Midbrain (tissue), 1 donor: ENCODE data around the gene MKNK2.
"Not testable (repeated sequence)": the region's sequence is repeated elsewhere in the genome, so short reads cannot be mapped to it uniquely, and the experiment has no call there.

Source experiments
- DNase-seq: peaks from one replicate; lab custom pipeline; 2025; lab: John Stamatoyannopoulos, UW

Gene MKNK2

DNA sequence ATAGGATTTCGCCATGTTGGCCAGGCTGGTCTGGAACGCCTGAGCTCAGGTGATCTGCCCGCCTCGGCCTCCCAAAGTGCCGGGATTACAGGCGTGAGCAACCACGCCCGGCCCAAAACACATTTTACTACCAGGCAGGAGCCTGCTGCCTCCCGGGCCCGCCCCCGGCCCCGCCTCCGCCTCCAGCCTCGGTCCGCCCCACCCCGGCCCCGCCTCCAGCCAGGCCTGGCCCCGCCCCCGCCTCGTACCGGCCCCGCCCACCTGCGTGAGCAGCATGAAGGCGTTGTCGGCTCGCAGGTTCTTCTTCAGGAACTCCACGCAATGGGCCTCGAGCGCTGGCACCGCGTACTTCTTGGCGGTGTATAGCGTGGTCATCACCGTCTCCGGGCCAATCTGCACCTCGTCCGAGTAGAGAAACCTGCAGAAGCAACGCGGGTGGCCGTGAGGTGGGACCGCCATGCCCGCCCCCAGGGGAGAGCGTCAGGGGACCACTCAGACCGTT lies 58.2 kb downstream of the MKNK2 start:
- DNase-seq, result no peak

DNA sequence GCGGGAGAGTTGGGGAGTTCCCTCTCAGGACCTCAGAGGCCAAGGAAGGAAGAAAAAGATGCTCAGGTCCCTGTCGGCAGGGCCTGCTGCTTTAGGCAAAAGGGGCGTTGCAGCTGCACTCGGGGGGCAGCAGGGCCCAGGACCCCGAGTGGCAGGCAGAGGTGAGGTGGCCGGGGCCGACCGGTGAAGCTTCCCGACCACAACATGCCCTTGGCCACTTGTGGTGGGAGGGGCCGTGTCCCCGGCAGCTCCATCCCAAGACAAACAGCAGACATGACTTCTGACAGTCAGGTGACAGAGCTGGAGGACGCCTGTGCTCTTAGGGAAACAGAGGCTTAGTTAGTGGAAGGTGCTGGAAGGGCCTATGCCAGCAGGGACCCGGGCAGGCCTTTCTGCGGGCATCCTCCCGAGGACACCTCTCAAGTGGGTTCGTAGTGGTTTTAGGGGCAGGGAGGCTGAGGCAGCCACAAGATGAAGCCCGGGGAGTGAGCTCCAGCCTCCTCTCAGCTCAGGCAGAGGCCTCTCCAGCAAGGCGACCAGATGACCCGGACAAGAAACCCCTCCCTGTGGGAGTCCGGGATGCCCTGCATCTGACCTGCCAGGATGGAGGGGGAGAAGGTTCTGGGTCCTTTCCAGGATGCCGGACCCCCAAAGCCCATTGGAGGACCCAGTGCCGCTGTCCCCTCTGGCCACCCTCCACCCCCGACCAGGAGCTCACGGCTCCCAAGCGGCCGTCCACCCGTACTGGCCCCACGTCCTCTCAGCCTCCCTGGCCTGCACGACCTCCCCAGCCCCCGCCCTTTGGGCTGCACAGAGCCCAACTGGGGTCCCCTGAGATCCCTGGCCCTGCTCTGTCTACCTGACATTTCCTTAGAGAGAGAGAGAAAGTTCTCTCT lies 59.8 kb downstream of the MKNK2 start:
- no peak for DNase-seq

DNA sequence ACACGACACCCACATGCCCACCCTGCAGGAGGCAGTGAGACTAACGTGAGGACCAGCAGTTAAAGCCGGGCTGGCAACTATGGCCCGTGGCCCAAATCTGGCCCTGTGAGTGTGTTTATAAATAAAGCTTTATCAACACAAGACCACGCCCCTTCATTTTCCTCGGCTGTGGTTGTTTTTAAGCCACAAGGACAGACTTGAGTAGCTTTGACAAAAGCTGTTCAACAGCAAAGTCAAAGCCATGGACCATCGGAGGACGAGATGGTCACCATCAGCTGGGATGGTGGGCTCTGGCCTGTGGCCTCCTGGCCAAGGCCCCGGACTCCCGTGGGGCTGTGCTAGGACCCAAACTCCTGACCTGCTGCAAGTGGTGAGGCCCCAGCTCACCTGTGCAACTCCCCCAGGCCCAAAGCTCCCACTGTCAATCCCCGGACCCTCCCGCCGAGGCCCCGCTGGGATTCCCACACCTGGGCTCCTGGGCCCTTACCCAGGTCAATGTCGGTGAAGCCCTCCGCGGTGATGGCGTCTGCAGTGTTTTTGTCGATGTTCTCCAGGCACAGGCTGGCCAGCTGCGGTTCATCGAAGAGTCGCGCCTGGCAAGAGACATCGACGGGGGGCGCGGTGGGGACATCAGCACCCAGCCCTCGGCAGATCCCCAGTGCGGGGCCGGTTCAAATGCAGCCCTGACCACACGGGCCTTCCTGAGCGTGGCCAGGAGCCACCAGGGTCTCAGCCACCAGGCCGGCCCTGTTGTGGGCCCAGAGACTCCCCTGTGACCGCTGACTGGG lies 60.6 kb downstream of the MKNK2 start:
- DNase-seq, result no peak

DNA sequence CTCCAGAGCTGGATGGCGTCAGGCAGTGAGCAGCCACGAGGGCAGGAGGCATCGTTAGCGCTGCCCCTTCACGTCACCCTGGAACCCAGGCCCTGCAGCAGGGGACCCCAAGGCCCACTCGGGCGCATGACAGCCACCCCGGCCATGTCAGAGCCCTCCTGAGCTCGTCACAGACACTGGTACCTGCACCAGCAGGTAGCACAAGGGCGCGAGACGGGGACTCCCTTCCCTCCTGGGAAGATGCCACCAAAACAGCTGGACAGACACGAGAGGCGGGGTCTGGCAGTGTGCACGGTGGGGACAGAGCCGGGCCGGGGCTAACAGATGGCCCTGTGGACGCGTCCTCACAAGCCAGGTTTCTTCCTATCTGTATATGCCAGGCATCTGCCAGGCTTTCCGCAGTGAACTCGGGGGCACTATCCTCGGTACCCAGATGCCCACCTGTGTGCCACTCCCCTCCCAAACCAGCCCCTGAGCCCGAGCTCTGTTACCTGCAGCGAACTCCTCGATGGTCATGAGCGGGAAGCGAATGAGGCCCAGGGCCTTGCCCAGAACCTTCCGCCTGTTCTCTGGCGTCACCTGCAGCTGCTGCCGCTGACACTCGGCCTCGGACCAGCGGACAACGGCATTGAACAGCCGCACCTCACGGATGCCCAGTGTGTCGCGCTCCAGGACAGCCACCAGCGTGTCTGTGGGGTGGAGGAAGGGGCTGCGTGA lies 61.4 kb downstream of the MKNK2 start:
- DNase-seq, result no peak

DNA sequence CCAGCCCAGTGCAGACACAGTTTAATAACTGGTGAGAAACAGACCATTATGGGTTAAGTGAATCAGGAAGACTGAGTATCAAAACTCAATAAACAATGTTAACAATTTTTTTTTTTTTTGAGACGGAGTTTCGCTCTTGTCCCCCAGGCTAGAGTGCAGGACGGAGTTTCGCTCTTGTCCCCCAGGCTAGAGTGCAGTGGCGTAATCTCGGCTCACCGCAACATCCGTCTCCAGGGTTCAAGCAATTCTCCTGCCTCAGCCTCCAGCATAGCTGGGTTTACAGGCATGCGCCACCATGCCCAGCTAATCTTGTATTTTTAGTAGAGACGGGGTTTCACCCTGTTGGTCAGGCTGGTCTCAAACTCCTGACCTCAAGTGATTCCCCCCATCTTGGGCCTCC lies 62.6 kb downstream of the MKNK2 start:
- DNase-seq, result not testable (repeated sequence)
